ENCODE results near the gene ZNF20.
A peak's percentile ranks its signal among the peaks of the same experiment; 100 is the strongest.

The ZNF20 gene

DNA sequence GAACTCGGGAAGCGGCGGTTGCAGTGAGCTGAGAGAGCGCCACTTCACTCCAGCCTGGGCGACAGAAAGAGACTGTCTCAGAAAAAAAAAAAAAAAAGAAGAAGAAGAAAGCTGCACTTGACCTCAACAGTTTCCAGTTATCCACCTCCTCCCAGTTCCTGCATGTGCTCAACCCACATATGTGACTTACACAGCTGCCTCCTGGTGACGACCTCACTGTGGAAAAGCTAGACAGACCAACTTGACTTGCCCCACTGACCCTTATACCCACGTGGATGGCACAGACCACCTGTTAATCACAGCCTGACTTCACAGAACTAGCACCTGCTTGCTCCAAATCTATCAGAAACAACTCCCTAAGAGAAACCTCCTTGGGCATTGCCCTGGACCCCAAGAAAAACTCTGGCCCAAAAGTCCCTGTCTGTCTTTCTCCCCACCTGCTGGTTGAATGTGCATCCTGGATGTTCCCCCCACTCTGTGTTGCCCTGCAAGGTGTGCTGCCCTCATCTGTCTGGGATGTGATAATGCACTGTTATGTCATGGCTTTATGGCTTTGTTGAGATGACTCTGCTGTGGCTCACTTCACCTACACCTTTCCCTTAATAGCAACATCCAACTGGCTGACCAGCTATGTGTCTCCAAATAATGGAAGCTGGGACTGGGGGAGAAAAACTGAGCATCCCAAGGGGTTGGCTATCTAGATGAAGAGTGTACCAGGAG is 2.8 kb downstream of the ZNF20 start:
- TF ChIP-seq, protein P1, sequence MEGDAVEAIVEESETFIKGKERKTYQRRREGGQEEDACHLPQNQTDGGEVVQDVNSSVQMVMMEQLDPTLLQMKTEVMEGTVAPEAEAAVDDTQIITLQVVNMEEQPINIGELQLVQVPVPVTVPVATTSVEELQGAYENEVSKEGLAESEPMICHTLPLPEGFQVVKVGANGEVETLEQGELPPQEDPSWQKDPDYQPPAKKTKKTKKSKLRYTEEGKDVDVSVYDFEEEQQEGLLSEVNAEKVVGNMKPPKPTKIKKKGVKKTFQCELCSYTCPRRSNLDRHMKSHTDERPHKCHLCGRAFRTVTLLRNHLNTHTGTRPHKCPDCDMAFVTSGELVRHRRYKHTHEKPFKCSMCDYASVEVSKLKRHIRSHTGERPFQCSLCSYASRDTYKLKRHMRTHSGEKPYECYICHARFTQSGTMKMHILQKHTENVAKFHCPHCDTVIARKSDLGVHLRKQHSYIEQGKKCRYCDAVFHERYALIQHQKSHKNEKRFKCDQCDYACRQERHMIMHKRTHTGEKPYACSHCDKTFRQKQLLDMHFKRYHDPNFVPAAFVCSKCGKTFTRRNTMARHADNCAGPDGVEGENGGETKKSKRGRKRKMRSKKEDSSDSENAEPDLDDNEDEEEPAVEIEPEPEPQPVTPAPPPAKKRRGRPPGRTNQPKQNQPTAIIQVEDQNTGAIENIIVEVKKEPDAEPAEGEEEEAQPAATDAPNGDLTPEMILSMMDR (IDR thresholded peaks at IDR 0.05) = no peak

DNA sequence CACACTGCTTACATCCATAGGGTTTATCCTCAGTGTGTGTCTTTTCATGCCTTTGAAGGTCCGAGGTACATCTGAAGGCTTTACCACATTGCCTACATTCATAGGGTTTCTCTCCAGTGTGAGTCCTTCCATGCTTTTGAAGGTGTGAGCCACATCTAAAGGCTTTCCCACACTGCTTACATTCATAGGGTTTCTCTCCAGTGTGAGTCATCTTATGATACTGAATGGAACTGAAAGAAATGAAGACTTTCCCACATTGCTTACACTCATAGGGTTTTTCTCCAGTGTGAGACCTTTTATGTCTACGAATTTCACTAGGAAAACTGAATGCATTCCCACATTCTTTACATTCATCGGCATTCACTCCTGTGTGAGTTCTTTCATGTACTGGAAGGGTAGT is 7.1 kb downstream of the ZNF20 start:
- TF ChIP-seq, protein P1 (IDR thresholded peaks at IDR 0.05) = no peak

DNA sequence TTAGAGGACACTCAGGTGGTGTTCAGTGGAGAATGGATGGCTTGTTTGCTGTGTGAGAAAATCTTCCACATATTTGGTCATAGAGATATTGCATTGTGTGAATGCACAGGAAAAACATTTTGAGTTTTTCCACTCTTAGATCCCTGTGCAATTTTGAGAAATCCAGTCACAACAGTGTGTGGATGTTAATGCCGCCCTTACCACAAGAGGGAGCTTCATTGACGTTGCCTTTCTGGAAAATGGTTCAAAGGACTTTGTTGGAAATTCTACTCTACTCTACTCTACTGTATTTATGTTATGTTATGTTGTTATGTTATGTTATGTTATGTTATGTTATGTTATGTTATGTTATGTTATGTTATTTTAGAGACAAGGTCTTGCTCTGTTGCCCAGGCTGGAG is 13.4 kb downstream of the ZNF20 start:
- TF ChIP-seq, protein P1 (IDR thresholded peaks at IDR 0.05) = peak; percentile 74

DNA sequence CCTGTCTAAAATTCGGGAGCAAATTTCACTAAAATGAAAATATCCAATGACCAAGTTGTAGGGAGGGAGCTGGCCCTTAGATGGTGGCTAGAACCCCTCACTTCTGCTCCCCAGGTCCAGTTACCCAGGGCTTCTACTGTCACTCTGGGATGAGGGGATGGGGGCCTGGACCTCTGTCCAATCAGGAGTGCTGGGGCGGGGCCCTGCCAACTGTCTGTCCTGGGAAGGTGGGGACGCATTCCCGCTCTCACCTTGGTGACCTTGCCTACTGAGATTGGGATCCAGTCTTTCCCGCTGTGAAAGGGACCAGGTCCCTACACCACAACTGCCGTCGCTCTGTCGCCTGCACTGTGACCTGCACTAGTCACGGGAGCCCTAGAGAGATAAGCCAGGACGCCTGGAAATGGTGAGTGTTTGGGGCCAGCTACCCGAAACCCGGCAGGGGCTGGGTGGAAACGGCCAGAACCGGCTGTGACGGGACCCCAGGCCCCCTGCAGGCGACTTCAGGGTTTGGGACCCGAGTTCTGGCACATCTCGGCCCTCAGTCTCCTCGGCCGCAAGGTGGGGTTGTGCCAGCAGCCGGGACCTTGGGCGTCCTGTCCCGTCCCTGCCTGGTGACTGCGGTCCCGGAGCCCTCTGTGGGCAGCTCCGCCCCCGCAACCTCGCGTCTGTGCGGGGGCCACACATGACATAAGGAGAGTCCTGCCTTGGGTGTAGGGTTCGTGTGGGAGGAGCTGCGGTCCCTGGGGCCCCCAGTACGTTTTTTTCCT is 22.8 kb downstream of the ZNF20 start:
- TF ChIP-seq, protein P1 (IDR thresholded peaks at IDR 0.05) = no peak

DNA sequence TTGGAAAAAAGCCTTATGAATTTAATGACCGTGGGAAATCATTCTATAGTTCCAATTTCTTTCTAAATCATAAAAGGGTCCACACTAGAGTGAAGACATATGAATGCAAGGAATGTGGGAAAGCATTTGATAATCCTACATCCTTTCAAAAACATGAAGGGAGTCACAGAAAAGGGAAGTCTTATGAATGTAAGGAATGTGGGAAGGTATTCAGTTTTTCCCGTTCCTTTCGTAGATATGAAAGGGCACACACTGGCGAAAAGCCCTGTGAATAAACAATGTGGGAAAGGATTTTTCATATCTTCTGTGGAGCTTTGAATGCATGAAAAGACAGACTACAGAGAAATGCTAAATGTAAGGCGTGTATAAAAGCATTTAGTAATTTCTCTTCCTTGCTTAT is 27.0 kb downstream of the ZNF20 start:
- TF ChIP-seq, protein P1 (IDR thresholded peaks at IDR 0.05) = no peak

DNA sequence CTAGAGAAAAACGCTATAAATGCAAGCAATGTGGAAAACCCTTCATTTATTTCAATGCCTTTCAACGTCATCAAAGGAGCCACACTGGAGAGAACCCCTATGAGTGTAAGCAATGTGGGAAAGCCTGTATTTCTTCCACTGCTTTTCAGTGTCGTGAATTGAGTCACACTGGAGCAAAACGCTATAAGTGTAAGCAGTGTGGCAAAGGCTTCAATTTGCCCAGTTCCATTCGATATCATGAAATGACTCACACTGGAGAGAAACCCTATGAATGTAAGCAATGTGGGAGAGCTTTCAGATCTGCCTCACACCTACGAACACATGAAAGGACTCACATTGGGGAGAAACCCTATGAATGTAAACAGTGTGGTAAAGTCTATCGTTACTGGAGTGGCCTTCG is 27.4 kb downstream of the ZNF20 start:
- TF ChIP-seq, protein P1 (IDR thresholded peaks at IDR 0.05) = no peak

DNA sequence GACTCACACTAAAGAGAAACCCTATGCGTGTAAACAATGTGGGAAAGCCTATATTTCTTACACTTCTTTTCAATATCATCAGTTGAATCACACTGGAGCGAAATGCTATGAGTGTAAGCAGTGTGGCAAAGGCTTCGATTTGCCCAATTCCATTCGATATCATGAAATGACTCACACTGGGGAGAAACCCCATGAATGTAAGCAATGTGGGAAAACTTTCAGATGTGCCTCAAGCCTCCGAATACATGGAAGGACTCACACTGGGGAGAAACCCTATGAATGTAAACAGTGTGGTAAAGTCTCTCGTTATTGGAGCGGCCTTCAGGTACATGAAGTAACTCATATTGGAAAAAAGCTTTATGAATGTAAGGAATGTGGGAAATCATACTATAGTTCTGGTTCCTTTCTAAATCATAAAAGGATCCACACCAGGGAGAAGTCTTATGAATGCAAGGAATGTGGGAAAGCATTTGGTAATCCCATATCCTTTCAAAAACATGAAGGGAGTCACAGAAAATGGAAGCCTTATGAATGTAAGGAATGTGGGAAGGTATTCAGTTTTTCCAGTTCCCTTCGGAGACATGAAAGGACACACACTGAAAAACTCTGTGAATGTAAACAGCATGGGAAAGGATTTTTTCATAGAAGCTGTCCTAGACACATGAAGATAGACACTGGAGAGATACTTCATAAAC is 28.1 kb downstream of the ZNF20 start:
- TF ChIP-seq, protein P1 (IDR thresholded peaks at IDR 0.05) = no peak

Measured in LNCAP (cell line).